ENCODE data around the gene FAM181A. TPM values are rescaled to one million over a fixed set of nuclear protein-coding genes. Genes with fewer than 3 reads are reported as not detected.

FAM181A gene
- total and polyA plus RNA-seq, 10 of the 15 experiments (the other 5 are each of a cell fraction or from before 2014, with no cell fraction given) = not detected

DNA sequence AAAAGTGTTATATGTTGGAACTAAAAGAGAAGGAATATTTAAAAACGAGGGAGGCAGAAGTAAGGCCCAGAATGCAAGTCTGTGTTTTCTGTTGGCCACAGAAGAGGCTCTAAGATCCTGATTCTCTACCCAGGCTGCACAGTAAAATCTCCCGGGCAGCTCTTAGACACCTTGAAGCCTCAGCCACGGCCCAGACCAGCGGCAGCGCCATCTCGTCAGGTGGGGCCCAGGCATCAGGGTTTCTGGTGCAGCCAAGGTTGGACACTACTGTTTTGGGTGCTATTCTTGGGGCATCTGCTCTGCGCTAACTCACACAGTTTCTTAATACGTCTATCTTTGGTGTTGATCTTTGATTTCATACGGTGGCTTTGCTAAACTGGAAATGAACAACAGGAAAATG lies 16.8 kb downstream of the FAM181A start (continued):
- TF ChIP-seq POLR2AphosphoS5 (IDR thresholded peaks at IDR 0.05; ENCODE audit: low read length) = no peak

DNA sequence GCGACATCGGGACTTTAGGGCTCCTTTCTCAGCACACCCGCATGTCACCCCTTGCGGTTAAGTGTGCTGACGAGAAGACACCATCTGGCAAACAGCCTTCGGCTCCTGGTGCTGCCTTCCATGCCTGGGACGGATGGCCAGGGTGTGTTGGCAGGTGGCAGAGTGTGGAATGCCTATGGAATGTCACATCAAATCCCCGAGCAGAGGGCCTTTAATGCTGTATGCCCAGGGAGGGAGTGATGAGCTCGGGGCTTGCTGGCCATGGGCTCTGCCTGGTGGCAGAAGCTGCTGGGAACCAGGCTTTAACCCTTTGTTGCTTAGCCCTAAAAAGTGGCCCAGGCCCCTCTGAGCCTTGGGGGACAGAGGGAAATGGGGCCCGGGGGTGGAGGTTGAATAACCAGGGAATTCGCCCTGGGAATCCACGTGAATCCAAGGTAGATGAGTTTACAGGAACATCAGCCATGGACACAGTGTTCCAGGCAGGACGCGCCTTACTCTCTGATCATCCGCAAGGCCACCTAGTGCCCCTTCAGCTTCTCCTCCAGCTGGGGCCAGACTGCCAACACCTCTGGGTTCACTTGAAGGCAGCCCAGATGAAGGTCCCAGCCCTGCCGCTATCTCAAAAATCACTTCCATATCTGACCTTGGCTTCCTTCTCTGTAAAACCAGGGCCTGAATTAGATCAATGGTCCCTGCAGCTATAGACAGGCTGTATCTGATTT lies 17.4 kb downstream of the FAM181A start:
- Histone ChIP-seq H3K4me2 (ENCODE audit: control insufficient read depth, insufficient read depth) (no peak overlapping the region), H3K79me2 (ENCODE audit: control insufficient read depth, insufficient read depth, low read length) (no peaks in the 10 kb centered on the region), H3K9me3 (replicated peaks; ENCODE audit: control insufficient read depth, insufficient read depth, low read length) (no peaks in the 10 kb centered on the region), H4K20me1 (ENCODE audit: control insufficient read depth, insufficient read depth) (no peaks in the 10 kb centered on the region), H3K9ac (ENCODE audit: control insufficient read depth, insufficient read depth, low read length) (no peak overlapping the region), H3K27me3 (replicated peaks in 1 of 2; ENCODE audit: control insufficient read depth in 2 of 2, insufficient read depth in 2 of 2, low read length in 1 of 2) (no peaks in the 10 kb centered on the region), H3K27ac (ENCODE audit: control insufficient read depth, insufficient read depth) (no peak overlapping the region), H3K4me1 (ENCODE audit: control insufficient read depth, insufficient read depth, low read length) (peaks cover 11% of the 10 kb centered on the region), H3K4me3 (no peak overlapping the region), H2AFZ (ENCODE audit: control insufficient read depth, low read depth, low read length) (no peak overlapping the region), H3K36me3 (ENCODE audit: control insufficient read depth in 2 of 2, insufficient read depth in 2 of 2, low read length in 1 of 2) (peaks cover 2 to 4% of the 10 kb centered on the region in 2 experiments; a peak in 3 of 4 replicates)
- SMC1A ChIA-PET (ENCODE audit: uncharacterized antibody, unreplicated experiment) = interaction anchor here (1.0 to 10.5 kb wide), 4 partner anchors 13 to 55 kb away, joined by 4 to 184 read pairs (median 41); no protein-coding TSS in a partner anchor
- CTCF ChIA-PET = interaction anchor here (0.8 to 11.8 kb wide), 4 partner anchors 8 to 69 kb away, joined by 3 to 343 read pairs (median 4); partner anchors contain the start of gene ASB2
- no peak for FAIRE-seq
- in situ Hi-C loops (cut with MboI) (loop anchor here (5.0 kb wide), 1 partner anchor 58 kb away; no protein-coding TSS in a partner anchor), intact Hi-C loops (cut with micrococcal nuclease; ENCODE audit: unreplicated experiment) (no loop called here)
- TF ChIP-seq ETV6 (conservative IDR thresholded peaks at IDR 0.05 in 1 of 2, IDR thresholded peaks at IDR 0.05 in 1 of 2; ENCODE audit: borderline replicate concordance in 1 of 2, low read depth in 1 of 2) (no peak), MTA3 (IDR thresholded peaks at IDR 0.05; ENCODE audit: borderline replicate concordance, low read length) (no peak), PAX8 (IDR thresholded peaks at IDR 0.05) (no peak), EGR1 (IDR thresholded peaks at IDR 0.05; ENCODE audit: borderline replicate concordance in 1 of 2, low read depth in 2 of 2, low read length in 2 of 2) (no peak)
- TF ChIP-seq, protein P1, sequence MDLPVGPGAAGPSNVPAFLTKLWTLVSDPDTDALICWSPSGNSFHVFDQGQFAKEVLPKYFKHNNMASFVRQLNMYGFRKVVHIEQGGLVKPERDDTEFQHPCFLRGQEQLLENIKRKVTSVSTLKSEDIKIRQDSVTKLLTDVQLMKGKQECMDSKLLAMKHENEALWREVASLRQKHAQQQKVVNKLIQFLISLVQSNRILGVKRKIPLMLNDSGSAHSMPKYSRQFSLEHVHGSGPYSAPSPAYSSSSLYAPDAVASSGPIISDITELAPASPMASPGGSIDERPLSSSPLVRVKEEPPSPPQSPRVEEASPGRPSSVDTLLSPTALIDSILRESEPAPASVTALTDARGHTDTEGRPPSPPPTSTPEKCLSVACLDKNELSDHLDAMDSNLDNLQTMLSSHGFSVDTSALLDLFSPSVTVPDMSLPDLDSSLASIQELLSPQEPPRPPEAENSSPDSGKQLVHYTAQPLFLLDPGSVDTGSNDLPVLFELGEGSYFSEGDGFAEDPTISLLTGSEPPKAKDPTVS (IDR thresholded peaks at IDR 0.05; ENCODE audit: low read depth, low read length) = no peak
- POLR2A ChIA-PET = no interaction called here
- no peak for ATAC-seq
- no TSS peak for BruUV-seq (replicated peaks)
- RAD21 ChIA-PET (ENCODE audit: unreplicated experiment) = interaction anchor here (1.4 to 13.9 kb wide), 2 partner anchors 57 to 92 kb away, joined by 3 to 344 read pairs; partner anchors contain the start of gene CCDC197
- DNase-seq (ENCODE audit: low read depth, low spot score) = no peak
- 70% methylated on average over 14 of the region's 16 CpGs for WGBS (ENCODE audit: insufficient coverage, insufficient replicate concordance, low lambda C conversion rate, missing lambda C conversion rate)
